ENCODE measurements around the gene RITA1.

DNA sequence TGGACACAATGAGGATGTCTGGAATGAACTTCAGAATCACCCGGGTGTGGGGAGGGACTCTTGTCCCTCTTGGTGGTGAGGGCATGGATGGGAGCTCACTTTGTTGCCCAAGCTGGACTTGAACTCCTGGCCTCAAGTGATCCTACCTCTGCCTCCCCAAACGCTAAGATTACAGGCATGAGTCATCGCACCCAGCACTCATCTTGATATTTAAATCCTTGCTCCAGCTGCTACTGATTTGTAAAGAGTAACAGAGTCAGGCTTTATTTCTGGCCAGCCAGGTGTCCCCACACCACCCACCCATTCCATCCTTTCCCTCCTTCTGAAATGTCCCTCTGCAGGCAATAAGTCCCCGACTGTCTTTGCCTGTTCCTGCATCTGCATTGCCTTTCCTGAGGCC is 5.2 kb upstream of the RITA1 start:
- TF ChIP-seq, protein P1, sequence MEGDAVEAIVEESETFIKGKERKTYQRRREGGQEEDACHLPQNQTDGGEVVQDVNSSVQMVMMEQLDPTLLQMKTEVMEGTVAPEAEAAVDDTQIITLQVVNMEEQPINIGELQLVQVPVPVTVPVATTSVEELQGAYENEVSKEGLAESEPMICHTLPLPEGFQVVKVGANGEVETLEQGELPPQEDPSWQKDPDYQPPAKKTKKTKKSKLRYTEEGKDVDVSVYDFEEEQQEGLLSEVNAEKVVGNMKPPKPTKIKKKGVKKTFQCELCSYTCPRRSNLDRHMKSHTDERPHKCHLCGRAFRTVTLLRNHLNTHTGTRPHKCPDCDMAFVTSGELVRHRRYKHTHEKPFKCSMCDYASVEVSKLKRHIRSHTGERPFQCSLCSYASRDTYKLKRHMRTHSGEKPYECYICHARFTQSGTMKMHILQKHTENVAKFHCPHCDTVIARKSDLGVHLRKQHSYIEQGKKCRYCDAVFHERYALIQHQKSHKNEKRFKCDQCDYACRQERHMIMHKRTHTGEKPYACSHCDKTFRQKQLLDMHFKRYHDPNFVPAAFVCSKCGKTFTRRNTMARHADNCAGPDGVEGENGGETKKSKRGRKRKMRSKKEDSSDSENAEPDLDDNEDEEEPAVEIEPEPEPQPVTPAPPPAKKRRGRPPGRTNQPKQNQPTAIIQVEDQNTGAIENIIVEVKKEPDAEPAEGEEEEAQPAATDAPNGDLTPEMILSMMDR (IDR thresholded peaks at IDR 0.05), result no peak
- no peak for TF ChIP-seq POLR2A (IDR thresholded peaks at IDR 0.05)

Data from adrenal gland (tissue), 5 donors.